Measurements from ENCODE around the gene ZBTB2.
"Not testable (repeated sequence)": the region's sequence is repeated elsewhere in the genome, so short reads cannot be mapped to it uniquely, and the experiment has no call there.

The ZBTB2 gene

DNA sequence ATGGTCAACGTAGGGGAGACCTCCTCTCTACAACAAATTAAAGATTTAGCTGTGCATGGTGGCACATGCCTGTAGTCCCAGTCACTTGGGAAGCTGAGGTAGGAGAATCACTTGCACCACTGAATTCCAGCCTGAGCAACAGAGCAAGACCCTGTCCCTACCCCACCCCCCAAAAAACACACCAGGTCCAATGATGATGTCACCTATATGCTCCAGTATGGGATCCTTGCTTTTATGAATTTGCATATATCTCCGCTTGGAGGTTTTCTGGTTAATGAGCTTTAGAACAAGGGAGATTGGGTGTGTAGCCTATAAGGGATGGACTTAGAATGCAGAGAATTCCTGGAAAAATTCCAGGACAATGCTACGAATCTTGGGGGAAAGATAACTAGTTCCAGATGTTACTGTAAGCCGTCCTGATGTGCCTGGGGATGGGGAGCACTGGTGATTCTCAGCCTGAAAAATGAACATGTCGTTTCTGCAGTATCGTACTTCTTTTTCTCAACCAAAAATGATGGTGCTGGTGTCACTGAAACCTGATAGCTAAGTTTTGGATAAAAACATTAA is 61.1 kb downstream of the ZBTB2 start:
- no peak for DNase-seq (ENCODE audit: low read depth in 2 of 2)

DNA sequence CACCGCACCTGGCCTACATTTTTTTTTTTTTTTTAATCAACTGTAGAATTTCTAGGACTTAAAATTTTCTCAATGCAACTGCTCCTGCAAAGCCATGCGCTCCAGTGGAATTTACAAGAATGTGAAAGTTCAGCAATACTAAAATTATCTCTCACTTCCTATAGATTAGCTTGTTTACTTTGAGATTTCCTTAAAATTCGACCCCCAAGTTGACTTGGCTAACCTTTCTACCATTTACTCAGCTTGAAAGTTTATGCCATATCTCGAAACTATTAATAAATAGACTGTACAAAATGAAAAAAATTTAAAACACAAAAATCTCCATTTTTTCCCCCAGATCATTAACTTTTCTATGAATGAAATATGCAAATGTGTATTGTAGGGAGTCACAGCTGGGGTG is 64.3 kb downstream of the ZBTB2 start:
- DNase-seq (ENCODE audit: low read depth in 2 of 2), result no peak

DNA sequence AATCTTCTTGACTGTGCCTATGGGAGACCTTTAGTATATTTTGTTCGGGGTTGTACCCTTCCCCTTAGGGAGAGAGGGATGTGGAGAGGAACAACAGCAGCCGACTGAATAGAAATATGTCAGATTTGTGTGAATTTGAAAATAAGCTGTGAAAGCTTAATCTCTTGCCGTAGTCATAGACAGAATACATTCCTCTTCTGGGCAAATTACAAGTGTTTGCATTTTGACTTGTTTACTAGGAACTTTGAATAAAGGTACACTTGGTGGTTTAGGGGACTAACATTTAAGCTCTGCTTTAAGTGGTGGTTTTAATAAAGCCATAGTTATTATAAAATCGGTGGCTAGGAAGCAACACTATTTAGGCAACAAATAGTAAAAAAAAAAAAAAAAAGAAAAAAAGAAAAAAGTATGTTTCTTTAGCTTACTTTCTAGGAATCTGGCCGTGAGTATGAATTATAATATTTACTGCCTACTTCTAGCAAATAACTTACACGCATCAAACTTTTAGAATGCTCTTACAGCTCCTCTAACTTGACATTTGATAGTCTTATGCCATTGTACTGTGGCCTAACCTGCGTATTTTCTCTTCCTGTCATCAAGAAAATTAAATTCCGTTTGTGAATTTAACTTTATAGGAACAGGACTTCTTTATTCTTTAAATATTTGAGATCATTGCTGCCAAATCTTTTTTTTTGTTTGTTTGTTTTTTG is 65.1 kb downstream of the ZBTB2 start:
- DNase-seq (ENCODE audit: low read depth in 2 of 2), result no peak

DNA sequence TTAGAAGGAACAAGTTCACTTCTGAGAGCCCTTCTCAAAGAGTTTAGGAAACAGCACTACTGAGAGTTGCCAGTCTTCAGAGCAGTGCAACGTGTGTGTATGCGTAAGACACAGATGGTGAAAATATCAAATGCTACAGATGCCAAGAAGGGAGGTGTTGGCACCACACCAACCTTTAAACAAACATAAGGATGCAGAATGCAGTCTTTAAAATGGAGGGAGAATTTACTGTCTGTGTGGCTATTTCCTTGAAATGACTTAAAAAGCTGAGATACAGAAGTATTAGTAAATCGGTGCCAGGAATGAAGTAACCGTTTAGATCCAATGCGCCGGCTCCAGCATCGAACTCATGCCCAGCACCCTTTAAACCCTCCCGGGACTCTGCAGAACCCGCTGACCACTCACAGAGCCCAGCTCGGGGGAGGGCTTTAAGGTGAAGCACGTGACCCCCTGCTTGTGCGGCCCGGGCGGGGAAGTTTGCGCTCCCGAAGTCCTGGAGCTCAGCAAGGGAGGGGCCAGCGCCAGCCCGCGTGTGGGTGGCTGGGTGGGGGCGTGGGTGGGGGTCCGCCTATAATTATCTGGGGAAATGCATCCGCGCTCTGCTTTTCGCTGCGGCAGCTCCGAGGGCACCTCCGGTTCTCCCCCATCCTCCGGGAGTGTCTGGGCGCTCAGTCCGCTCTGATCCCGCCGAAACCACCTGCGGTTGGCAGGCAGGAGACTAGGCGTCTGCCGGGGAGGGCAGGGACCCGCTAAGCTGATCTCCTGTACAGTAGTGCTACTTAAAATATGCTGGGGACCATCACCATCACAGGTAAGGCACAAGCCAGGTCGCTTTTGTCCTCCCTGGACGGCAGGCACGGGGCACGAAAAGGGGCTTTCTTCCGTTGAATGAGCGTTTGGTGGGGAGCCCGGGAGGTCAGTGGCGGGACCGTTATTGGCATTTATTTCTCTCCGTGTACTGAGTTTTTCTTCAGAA is 66.0 kb downstream of the ZBTB2 start:
- DNase-seq (ENCODE audit: low read depth in 2 of 2), result no peak

DNA sequence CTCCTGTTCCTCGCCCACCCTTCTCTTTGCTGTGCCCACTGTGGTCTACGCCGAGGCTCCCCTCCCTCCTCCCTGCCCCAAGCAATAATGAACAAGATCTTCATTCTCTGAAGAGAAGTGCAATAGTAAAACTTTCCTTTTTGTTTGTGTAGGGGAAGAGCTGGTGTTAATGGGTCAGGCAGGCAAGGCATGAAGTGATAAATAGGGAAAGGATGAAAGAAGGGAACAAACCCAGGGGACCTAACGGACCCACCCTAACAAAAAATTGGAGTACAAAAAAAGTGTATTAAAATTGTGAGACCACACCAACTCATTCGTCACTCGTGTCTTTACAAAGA is 66.9 kb downstream of the ZBTB2 start:
- DNase-seq (ENCODE audit: low read depth in 2 of 2), result no peak

DNA sequence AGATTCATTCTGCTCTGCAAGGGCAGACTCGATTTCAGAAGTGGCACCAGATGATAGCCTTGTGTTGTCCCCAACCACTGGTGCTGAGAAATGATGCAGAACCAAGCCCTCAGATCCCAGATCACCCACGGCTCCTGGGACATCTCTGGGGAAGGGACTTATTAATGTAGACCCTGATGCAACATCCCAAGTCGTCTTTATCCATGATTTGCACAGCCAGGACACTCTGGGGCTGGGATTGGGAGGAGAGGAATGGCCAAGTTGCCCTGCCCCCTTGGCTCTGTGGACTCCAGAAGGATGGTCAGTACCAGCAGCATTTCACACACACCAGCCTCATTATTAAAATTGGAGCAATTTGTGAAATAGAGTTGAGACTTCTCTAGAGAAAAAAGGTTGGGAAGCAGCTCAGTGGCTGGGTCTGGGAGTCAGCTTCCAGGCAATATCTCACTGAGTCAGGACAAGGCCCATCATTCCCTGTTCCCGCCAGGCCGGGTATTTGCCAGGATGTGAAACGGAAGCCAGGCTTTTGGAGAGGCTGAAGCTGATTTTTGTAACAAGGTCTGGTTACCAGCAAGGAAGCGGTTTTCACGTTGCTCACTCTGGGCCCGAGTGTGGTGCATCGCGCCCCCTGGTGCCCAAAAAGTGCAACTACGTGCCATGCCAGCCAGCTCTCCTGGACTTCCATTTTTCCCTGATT is 67.4 kb downstream of the ZBTB2 start:
- DNase-seq (ENCODE audit: low read depth in 2 of 2), result peak; percentile 43 to 52

DNA sequence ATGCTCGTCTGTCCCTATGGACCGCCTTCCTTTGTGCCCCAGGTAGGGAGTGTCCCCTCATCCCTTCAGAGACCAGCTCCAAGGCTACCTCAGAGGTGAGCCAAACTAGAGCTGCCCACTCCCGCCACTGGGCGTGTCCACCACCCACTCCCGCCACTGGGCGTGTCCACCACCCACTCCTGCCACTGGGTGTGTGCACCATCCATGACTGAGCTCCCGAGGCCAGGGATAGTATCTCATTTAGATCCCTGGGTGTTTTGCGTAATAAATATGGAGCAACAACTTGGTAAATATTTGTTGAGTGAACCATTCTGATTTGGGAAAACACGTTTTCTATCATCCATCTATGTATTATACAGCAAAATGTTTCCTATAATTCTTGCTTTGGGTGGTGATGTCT is 68.8 kb downstream of the ZBTB2 start:
- DNase-seq (ENCODE audit: low read depth in 2 of 2), result no peak

DNA sequence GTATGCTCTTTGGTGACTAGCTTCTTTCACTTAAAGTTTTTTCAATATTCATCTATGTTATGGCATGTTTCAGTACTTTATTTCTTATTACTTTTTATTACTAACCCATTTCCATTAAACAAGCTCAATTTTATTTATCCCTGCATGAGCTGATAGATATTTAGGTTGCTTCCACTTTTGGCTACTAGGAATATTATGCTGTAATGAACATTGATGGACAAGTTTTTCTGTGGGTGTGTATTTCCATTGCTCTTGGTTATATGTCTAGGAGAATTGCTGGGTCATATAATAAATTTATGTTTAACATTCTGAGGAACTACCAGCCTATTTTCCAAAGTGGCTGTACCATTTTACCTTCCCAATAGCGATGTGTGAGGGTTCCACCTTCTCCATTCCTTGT is 69.9 kb downstream of the ZBTB2 start:
- DNase-seq (ENCODE audit: low read depth in 2 of 2), result no peak

DNA sequence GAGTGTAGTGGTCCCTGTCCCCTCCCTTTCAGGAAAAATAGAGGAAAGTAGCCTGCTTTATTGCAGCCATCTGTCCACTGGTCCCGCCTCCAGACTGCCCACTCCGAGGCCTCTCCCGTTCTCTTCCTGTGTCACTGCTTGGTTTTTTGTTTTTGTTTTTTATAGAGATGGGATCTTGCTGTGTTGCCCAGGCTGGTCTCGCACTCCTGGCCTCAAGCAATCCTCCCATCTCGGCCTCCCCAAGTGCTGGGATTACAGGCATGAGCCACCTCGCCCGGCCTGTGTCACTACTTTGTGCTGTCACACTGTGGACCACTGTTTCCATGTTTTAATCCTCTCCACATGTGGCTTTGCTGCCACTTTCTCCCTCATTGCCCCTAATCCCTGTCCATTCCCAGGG is 71.2 kb downstream of the ZBTB2 start:
- DNase-seq (ENCODE audit: low read depth in 2 of 2), result no peak

DNA sequence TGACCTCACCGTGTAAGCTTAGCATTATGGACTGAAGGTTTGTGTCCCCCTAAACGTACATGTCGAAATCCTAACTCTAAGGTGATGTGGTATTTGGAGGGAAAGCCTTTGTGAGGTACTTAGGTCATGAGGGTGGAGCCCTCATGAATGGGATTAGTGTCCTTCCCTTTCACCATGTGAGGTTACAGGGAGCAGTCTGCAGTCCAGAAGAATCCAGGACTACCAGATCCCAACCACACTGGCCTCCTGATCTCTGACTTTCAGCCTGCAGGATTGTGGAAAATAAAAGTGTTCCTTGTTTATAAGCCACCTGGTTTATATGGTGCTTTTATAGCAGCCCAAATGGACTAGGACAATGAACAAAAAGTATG is 73.4 kb downstream of the ZBTB2 start:
- no peak for DNase-seq (ENCODE audit: low read depth in 2 of 2)

DNA sequence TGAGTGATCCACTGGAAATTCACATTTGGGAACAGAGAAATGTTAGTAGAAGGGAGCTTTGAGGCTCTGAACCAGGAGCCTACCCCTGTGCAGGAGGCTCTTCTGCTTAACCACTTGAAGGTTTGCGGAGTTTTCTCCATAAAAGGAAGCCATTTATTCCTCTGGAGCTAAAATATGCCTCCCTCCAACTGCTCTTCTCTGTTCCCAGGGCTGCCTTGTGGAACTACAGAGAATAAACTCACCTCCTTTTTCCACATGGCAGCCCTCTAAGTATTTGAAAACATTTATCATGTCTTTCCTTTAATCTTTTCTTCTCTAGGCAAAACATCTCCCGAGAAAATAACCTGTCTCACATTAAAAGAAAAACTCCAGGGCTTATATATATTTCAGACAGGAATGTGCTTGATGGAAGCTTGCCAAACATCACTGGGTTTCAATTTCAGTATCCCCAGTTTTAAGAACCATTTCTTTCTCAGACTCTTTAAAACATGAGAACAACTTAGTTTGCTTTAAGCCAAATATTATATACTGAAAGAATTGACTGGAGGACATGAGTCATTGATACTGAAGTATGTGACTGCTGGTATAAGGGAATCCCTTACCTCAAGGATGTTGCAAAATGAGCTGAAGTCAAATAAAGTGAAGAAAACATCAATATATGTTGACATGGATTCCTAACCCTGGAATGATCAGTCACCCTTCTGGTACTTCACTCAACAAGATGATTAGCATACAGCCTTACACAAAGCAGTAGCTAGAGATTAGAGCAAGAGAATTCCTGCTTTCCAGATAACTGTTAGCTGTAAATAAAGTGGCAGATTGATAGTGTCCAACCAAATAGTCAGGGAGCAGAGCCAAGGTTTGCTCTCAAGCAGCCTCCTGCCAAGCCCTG is 74.0 kb downstream of the ZBTB2 start:
- no peak for DNase-seq (ENCODE audit: low read depth in 2 of 2)

DNA sequence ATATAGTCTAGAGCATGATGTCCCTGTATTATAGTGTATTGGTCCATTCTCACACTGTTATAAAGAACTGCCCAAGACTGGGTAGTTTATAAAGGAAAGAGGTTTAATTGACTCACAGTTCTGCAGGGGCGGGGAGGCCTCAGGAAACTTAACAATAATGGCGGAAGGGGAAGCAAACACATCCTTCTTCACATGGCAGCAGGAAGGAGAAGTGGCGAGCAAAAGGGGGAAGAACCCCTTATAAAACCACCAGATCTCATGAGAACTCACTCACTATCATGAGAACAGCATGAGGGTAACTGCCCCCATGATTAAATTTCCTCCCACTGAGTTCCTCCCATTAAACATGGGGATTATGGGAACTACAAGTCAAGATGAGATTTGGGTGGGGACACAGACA is 75.7 kb downstream of the ZBTB2 start:
- DNase-seq (ENCODE audit: low read depth in 2 of 2), result not testable (repeated sequence)

Measured in stimulated activated CD8-positive, alpha-beta memory T cell treated with anti-CD3 and anti-CD28 coated beads, Interleukin-2, amount 100 ng/mL, for 1 hour (primary cell).